ENCODE measurements around the gene POTEE.

- TF ChIP-seq POLR2AphosphoS5 (IDR thresholded peaks at IDR 0.05): no peak
- TF ChIP-seq, protein P1, sequence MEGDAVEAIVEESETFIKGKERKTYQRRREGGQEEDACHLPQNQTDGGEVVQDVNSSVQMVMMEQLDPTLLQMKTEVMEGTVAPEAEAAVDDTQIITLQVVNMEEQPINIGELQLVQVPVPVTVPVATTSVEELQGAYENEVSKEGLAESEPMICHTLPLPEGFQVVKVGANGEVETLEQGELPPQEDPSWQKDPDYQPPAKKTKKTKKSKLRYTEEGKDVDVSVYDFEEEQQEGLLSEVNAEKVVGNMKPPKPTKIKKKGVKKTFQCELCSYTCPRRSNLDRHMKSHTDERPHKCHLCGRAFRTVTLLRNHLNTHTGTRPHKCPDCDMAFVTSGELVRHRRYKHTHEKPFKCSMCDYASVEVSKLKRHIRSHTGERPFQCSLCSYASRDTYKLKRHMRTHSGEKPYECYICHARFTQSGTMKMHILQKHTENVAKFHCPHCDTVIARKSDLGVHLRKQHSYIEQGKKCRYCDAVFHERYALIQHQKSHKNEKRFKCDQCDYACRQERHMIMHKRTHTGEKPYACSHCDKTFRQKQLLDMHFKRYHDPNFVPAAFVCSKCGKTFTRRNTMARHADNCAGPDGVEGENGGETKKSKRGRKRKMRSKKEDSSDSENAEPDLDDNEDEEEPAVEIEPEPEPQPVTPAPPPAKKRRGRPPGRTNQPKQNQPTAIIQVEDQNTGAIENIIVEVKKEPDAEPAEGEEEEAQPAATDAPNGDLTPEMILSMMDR (IDR thresholded peaks at IDR 0.05): no peak
- no peak for TF ChIP-seq EP300 (IDR thresholded peaks at IDR 0.05)
These were observed 8.2 kb upstream of the POTEE start for GRCh38 chr2:131201098-131201497.
